Caco-2 (cell line): ENCODE measurements around the gene COX17. TPM values are rescaled to one million over a fixed set of nuclear protein-coding genes. Genes with fewer than 3 reads are reported as not detected.

ENCODE experiments used
- BruUV-seq: library from RNA; stranded (reverse); fragments of 400-500 nt; replicated peaks from 2 replicates; lab custom pipeline; 2021; lab: Mats Ljungman, UMichigan
- CTCF ChIA-PET: fragments of 300-600 bp; sonication (Branson Sonifier 250); formaldehyde crosslinking; loops from one replicate; lab custom pipeline; 2022; ENCODE audit warnings: antibody characterized with exemption; lab: Charles Lee
- POLR2A ChIA-PET: fragments of 300-600 bp; sonication (Branson Sonifier 250); formaldehyde crosslinking; loops from one replicate; lab custom pipeline; 2022; ENCODE audit warnings: antibody characterized with exemption; lab: Charles Lee
- DNase-seq, 2 experiments: peaks; one replicate each; pipeline versions ENCODE4 v3.0.0 to v3.0.0-alpha.2; 2020 to 2022
- H3K27me3 ChIP-seq: replicated peaks from 2 replicates; pipeline ENCODE4 v1.6.0; 2011; ENCODE audit warnings: low read length; ENCODE audit not compliant: control insufficient read depth, insufficient read depth
- H3K36me3 ChIP-seq: 2 replicates; pipeline ENCODE4 v1.5.1; 2011; ENCODE audit warnings: low read length; ENCODE audit not compliant: control insufficient read depth, insufficient read depth
- H3K4me1 ChIP-seq: fragments of 250-450 bp; sonication (Bioruptor Pico); 2 replicates; pipeline ENCODE4 v1.5.1; 2020; ENCODE audit warnings: mild to moderate bottlenecking
- H3K4me3 ChIP-seq: 2 replicates; pipeline ENCODE4 v1.5.1; 2011; ENCODE audit warnings: low read depth, mild to moderate bottlenecking, control low read depth, low read length
- H3K9me3 ChIP-seq: fragments of 250-450 bp; sonication (Bioruptor Pico); 2 replicates; pipeline ENCODE4 v1.5.1; 2020; ENCODE audit warnings: mild to moderate bottlenecking, moderate library complexity
- H3K27ac Mint-ChIP-seq: one replicate; pipeline ENCODE4 v1.8.0; 2022; ENCODE audit warnings: mixed read lengths; ENCODE audit not compliant: unreplicated experiment
- H3K27me3 Mint-ChIP-seq: one replicate; pipeline ENCODE4 v1.8.0; 2022; ENCODE audit warnings: mixed read lengths; ENCODE audit not compliant: insufficient read depth, unreplicated experiment
- H3K36me3 Mint-ChIP-seq: one replicate; pipeline ENCODE4 v1.8.0; 2022; ENCODE audit warnings: mild to moderate bottlenecking, mixed read lengths; ENCODE audit not compliant: insufficient read depth, unreplicated experiment
- H3K4me1 Mint-ChIP-seq: one replicate; pipeline ENCODE4 v1.8.0; 2022; ENCODE audit warnings: low read depth, mixed read lengths; ENCODE audit not compliant: unreplicated experiment
- H3K4me3 Mint-ChIP-seq: one replicate; pipeline ENCODE4 v1.8.0; 2022; ENCODE audit warnings: mild to moderate bottlenecking, moderate library complexity, mixed read lengths; ENCODE audit not compliant: unreplicated experiment
- H3K9me3 Mint-ChIP-seq: one replicate; pipeline ENCODE4 v1.8.0; 2022; ENCODE audit warnings: mixed read lengths; ENCODE audit not compliant: unreplicated experiment
- CTCF ChIP-seq, 2 experiments: fragments of 200-600 bp in 1 of 2; IDR thresholded peaks; 1 replicate in 1 of 2; 2 replicates in 1 of 2; pipeline versions ENCODE4 v1.5.1 to v1.8.0; 2011 to 2022; ENCODE audit warnings: antibody characterized with exemption in 1 of 2, control low read depth in 1 of 2, inconsistent platforms in 1 of 2, low read depth in 1 of 2, low read length in 1 of 2, mild to moderate bottlenecking in 1 of 2, moderate library complexity in 1 of 2; ENCODE audit not compliant: insufficient read depth in 1 of 2, severe bottlenecking in 1 of 2, unreplicated experiment in 1 of 2
- intact Hi-C: fragments of 100-400 bp; cut with micrococcal nuclease; formaldehyde crosslinking; loops from one replicate; pipeline ENCODE4 v1.10.0; 2022; ENCODE audit not compliant: unreplicated experiment
- total RNA-seq: library from RNA; stranded (reverse); gene quantifications from 2 replicates; pipeline ENCODE4 v1.2.3, GENCODE V29; 2022

COX17 gene
- total RNA-seq, 1 experiment from 2014 or later: 43.6 TPM

- H3K36me3 ChIP-seq: no peaks in the 10 kb centered on the region
- H3K27me3 Mint-ChIP-seq: peaks cover 2% of the 10 kb centered on the region
- no peak for DNase-seq
- no peaks in the 10 kb centered on the region for H3K36me3 Mint-ChIP-seq
- no TSS peak for BruUV-seq
- H3K4me3 Mint-ChIP-seq: no peak overlapping the region
- no peaks in the 10 kb centered on the region for H3K9me3 Mint-ChIP-seq
- CTCF ChIA-PET: no interaction called here
- intact Hi-C loops: loop anchor here (10.0 kb wide), 1 partner anchor 167 kb away; no protein-coding TSS in a partner anchor
- no peaks in the 10 kb centered on the region for H3K27me3 ChIP-seq
- H3K4me1 ChIP-seq: no peaks in the 10 kb centered on the region
- POLR2A ChIA-PET: interaction anchor here (0.6 kb wide), 1 partner anchor 477 kb away, joined by 4 read pairs; the partner anchor contains the start of gene B4GALT4
- peaks cover 6% of the 10 kb centered on the region for H3K4me1 Mint-ChIP-seq
- no peak overlapping the region for H3K4me3 ChIP-seq
- H3K27ac Mint-ChIP-seq: no peak overlapping the region
- no peaks in the 10 kb centered on the region for H3K9me3 ChIP-seq
- no peak for TF ChIP-seq CTCF (IDR thresholded peaks at IDR 0.05; ENCODE audit: insufficient read depth in 1 of 2, low read depth in 1 of 2, low read length in 1 of 2, severe bottlenecking in 1 of 2, unreplicated experiment in 1 of 2)
Measured at GRCh38 chr3:119717520-119717919, 40.3 kb upstream of the COX17 start.

DNA sequence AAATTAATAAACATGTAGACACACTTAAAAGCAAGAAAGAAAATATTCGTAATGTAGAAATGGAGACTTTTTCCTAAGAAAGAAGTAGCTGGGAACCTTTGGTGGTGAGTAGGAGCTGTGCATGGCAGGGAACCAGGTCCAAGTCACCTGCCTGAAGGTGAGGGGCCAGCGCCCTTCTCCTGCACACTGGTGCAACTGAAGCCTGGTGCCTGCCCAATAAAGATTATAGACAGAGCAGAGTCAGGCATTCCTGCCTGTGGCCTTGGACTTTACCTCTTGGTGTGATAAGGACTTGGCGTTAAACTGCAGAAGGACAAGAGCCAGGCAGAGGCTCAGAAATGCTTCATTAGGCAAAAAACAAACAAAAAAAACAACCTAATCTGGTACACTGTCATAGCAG, 39.8 kb upstream of the COX17 start:
- ChIA-PET CTCF (no interaction called here), POLR2A (interaction anchor here (0.6 kb wide), 1 partner anchor 476 kb away, joined by 4 read pairs; the partner anchor contains the start of gene B4GALT4)
- DNase-seq: peak; percentile 52 to 69
- Mint-ChIP-seq H3K4me3 (no peak overlapping the region), H3K4me1 (peaks cover 6% of the 10 kb centered on the region), H3K9me3 (no peaks in the 10 kb centered on the region), H3K27ac (no peak overlapping the region), H3K36me3 (no peaks in the 10 kb centered on the region), H3K27me3 (peaks cover 2% of the 10 kb centered on the region)
- Histone ChIP-seq H3K4me3 (no peak overlapping the region), H3K4me1 (no peaks in the 10 kb centered on the region), H3K9me3 (no peaks in the 10 kb centered on the region), H3K27me3 (no peaks in the 10 kb centered on the region), H3K36me3 (no peaks in the 10 kb centered on the region)
- intact Hi-C loops: loop anchor here (10.0 kb wide), 1 partner anchor 168 kb away; no protein-coding TSS in a partner anchor
- no TSS peak for BruUV-seq
- TF ChIP-seq CTCF (IDR thresholded peaks at IDR 0.05; ENCODE audit: insufficient read depth in 1 of 2, low read depth in 1 of 2, low read length in 1 of 2, severe bottlenecking in 1 of 2, unreplicated experiment in 1 of 2): peak in 1 of 2 experiments; percentile 6

- no peak for DNase-seq
- H3K27ac Mint-ChIP-seq: no peak overlapping the region
- no peak overlapping the region for H3K4me3 Mint-ChIP-seq
- Histone ChIP-seq H3K4me3 (no peak overlapping the region), H3K27me3 (no peaks in the 10 kb centered on the region), H3K36me3 (no peaks in the 10 kb centered on the region), H3K4me1 (no peaks in the 10 kb centered on the region), H3K9me3 (no peaks in the 10 kb centered on the region)
- H3K4me1 Mint-ChIP-seq: peaks cover 6% of the 10 kb centered on the region
- no TSS peak for BruUV-seq
- no peaks in the 10 kb centered on the region for H3K36me3 Mint-ChIP-seq
- CTCF ChIA-PET: no interaction called here
- no peaks in the 10 kb centered on the region for H3K27me3 Mint-ChIP-seq
- intact Hi-C loops: loop anchor here (10.0 kb wide), 1 partner anchor 170 kb away; no protein-coding TSS in a partner anchor
- POLR2A ChIA-PET: no interaction called here
- H3K9me3 Mint-ChIP-seq: no peaks in the 10 kb centered on the region
- no peak for TF ChIP-seq CTCF (IDR thresholded peaks at IDR 0.05; ENCODE audit: insufficient read depth in 1 of 2, low read depth in 1 of 2, low read length in 1 of 2, severe bottlenecking in 1 of 2, unreplicated experiment in 1 of 2)
Measured at GRCh38 chr3:119715105-119715504, 37.9 kb upstream of the COX17 start.
